HL-60 (cell line): ENCODE data around the gene FANCE.

Experiments
- GABPA ChIP-seq: IDR thresholded peaks from 2 replicates; pipeline ENCODE4 v1.6.1; 2012; ENCODE audit warnings: low read depth
- POLR2AphosphoS5 ChIP-seq: IDR thresholded peaks from 2 replicates; pipeline ENCODE4 v1.6.1; 2012; ENCODE audit warnings: low read depth
- REST ChIP-seq: IDR thresholded peaks from 2 replicates; pipeline ENCODE4 v1.6.1; 2012; ENCODE audit warnings: low read depth; ENCODE audit not compliant: insufficient replicate concordance
- SPI1 ChIP-seq: IDR thresholded peaks from 2 replicates; pipeline ENCODE4 v1.6.1; 2012; ENCODE audit warnings: low read depth, mild to moderate bottlenecking, borderline replicate concordance
- TF ChIP-seq, protein P1 (sequence below): IDR thresholded peaks from one replicate; pipeline ENCODE4 v1.5.1; 2011; ENCODE audit warnings: low read length, control low read depth, inconsistent platforms; ENCODE audit not compliant: insufficient read depth

GRCh38 chr6:35471836-35472345 lies 19.8 kb downstream of the FANCE start:
- TF ChIP-seq, protein P1, sequence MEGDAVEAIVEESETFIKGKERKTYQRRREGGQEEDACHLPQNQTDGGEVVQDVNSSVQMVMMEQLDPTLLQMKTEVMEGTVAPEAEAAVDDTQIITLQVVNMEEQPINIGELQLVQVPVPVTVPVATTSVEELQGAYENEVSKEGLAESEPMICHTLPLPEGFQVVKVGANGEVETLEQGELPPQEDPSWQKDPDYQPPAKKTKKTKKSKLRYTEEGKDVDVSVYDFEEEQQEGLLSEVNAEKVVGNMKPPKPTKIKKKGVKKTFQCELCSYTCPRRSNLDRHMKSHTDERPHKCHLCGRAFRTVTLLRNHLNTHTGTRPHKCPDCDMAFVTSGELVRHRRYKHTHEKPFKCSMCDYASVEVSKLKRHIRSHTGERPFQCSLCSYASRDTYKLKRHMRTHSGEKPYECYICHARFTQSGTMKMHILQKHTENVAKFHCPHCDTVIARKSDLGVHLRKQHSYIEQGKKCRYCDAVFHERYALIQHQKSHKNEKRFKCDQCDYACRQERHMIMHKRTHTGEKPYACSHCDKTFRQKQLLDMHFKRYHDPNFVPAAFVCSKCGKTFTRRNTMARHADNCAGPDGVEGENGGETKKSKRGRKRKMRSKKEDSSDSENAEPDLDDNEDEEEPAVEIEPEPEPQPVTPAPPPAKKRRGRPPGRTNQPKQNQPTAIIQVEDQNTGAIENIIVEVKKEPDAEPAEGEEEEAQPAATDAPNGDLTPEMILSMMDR: no peak
- TF ChIP-seq POLR2AphosphoS5 (no peak; the same call in 1 of the 2 replicates), GABPA (no peak), REST (no peak), SPI1 (no peak)
